ENCODE results near the gene PRCD.
"Not testable (repeated sequence)": the region's sequence is repeated elsewhere in the genome, so short reads cannot be mapped to it uniquely, and the experiment has no call there.

- not testable (repeated sequence) for TF ChIP-seq GABPA (IDR thresholded peaks at IDR 0.05; ENCODE audit: low read depth); FOXJ3 (CRISPR knock-in tag; IDR thresholded peaks at IDR 0.05); MXI1 (IDR thresholded peaks at IDR 0.05; ENCODE audit: low read depth, low read length); TAF1 (IDR thresholded peaks at IDR 0.05; ENCODE audit: borderline replicate concordance, low read depth, low read length); CTCF (IDR thresholded peaks at IDR 0.05); USF2 (IDR thresholded peaks at IDR 0.05; ENCODE audit: borderline replicate concordance, low read depth, low read length); RCOR1 (IDR thresholded peaks at IDR 0.05; ENCODE audit: low read length); NFIC (IDR thresholded peaks at IDR 0.05; ENCODE audit: borderline replicate concordance); RAD21 (IDR thresholded peaks at IDR 0.05; ENCODE audit: low read length); REST (IDR thresholded peaks at IDR 0.05; ENCODE audit: low read depth, low read length)
These were observed 25.5 kb upstream of the PRCD start for GRCh38 chr17:76514355-76514754.

All from SK-N-SH (cell line).